Lower leg skin (tissue), 4 donors: ENCODE measurements around the gene AGAP4. TPM values are rescaled to one million over a fixed set of nuclear protein-coding genes. Genes with fewer than 3 reads are reported as not detected.
"Not testable (repeated sequence)": the region's sequence is repeated elsewhere in the genome, so short reads cannot be mapped to it uniquely, and the experiment has no call there.

ENCODE experiments used
- DNase-seq, 2 donors: peaks; one replicate each; pipeline ENCODE4 v3.0.0-alpha.2; 2019; ENCODE audit warnings: low spot score in 2 of 2
- H3K4me3 ChIP-seq: fragments of 200-600 bp; sonication (generic); 2 replicates; pipeline ENCODE4 v1.5.1; 2017; ENCODE audit warnings: mild to moderate bottlenecking, low read depth; ENCODE audit not compliant: poor library complexity, severe bottlenecking
- WGBS, 2 donors: methylation state at CpG; one replicate each; pipeline ENCODE4 v1.1.5; 2018; 5-methylcytosine and 5-hydroxymethylcytosine counted together
- intact Hi-C: fragments of 100-400 bp; cut with DNase I; formaldehyde crosslinking; loops from one replicate; pipeline ENCODE4 v1.15.0; 2023; ENCODE audit warnings: low total_unique reads
- total RNA-seq, 4 donors: library from RNA; depleted of rRNA; stranded (reverse); fragments of >200 nt; gene quantifications; one replicate each; pipeline ENCODE4 v1.1.0, GENCODE V29; 2016

AGAP4 gene
- 10 to 100 TPM in 2 of 4 donors, 1 to 10 TPM in 2; 6.4 to 15.1 (median 11.1) TPM for total RNA-seq

GRCh38 chr10:45847400-45847799 lies at the start of gene AGAP4:
Gene AGAP4, minus strand, starts transcription at chr10:45847500. Its CDS starts 153 bp downstream, at chr10:45847347.
- WGBS, 2 donors = 67% methylated on average over 1 of the region's 15 CpGs; no CpG with 5 or more reads in 1 of the 2 donors
- not testable (repeated sequence) for DNase-seq

GRCh38 chr10:45890721-45891120 lies 43.4 kb upstream of the AGAP4 start:
- 95 to 96% methylated on average over 4 of the region's 4 CpGs for WGBS, 2 donors
- intact Hi-C loops, H3K4me3 ChIP-seq: not testable (repeated sequence)

More at GRCh38 chr10:45847400-45847799, at the start of gene AGAP4:
- H3K4me3 ChIP-seq, intact Hi-C loops: not testable (repeated sequence)

GRCh38 chr10:45889539-45890230 lies 42.4 kb upstream of the AGAP4 start:
- DNase-seq, intact Hi-C loops, H3K4me3 ChIP-seq: not testable (repeated sequence)
- WGBS, 2 donors = 79 to 95% methylated on average over 1 of the region's 1 CpG

More at GRCh38 chr10:45890721-45891120, 43.4 kb upstream of the AGAP4 start:
- not testable (repeated sequence) for DNase-seq

GRCh38 chr10:45882880-45883279 lies 35.6 kb upstream of the AGAP4 start:
- intact Hi-C loops, DNase-seq, H3K4me3 ChIP-seq: not testable (repeated sequence)
- WGBS, 2 donors = 17 to 27% methylated on average over 1 to 2 of the region's 2 CpGs

GRCh38 chr10:45865404-45865803 lies 18.1 kb upstream of the AGAP4 start:
- H3K4me3 ChIP-seq, intact Hi-C loops, DNase-seq: not testable (repeated sequence)
- whole genome bisulfite sequencing, 2 donors = 98 to 99% methylated on average over 13 to 27 of the region's 33 CpGs

- H3K4me3 ChIP-seq, intact Hi-C loops, DNase-seq: not testable (repeated sequence)
- 68 to 87% methylated on average over 3 of the region's 3 CpGs for WGBS, 2 donors
Measured at GRCh38 chr10:45864264-45864663, 17.0 kb upstream of the AGAP4 start.

GRCh38 chr10:45863632-45864031 lies 16.3 kb upstream of the AGAP4 start:
- WGBS, 2 donors = 90 to 91% methylated on average over 2 of the region's 2 CpGs
- DNase-seq, intact Hi-C loops, H3K4me3 ChIP-seq: not testable (repeated sequence)

GRCh38 chr10:45857931-45858330 lies 10.6 kb upstream of the AGAP4 start:
- intact Hi-C loops, DNase-seq, H3K4me3 ChIP-seq: not testable (repeated sequence)
- 90 to 99% methylated on average over 4 of the region's 4 CpGs for WGBS, 2 donors

GRCh38 chr10:45848467-45848866 lies 1.2 kb upstream of the AGAP4 start:
- DNase-seq, intact Hi-C loops, H3K4me3 ChIP-seq: not testable (repeated sequence)
- WGBS, 2 donors = 88 to 93% methylated on average over 2 of the region's 3 CpGs

GRCh38 chr10:45822918-45823317 lies 24.4 kb downstream of the AGAP4 start:
- intact Hi-C loops, H3K4me3 ChIP-seq, DNase-seq: not testable (repeated sequence)
- 66 to 75% methylated on average over 2 of the region's 2 CpGs for WGBS, 2 donors

GRCh38 chr10:45820107-45820830 lies 27.0 kb downstream of the AGAP4 start:
- 62 to 63% methylated on average over 6 of the region's 6 CpGs for WGBS, 2 donors
- DNase-seq, H3K4me3 ChIP-seq, intact Hi-C loops: not testable (repeated sequence)
